ENCODE results near the gene SIDT2. TPM values are rescaled to one million over a fixed set of nuclear protein-coding genes. Genes with fewer than 3 reads are reported as not detected.
A peak's percentile ranks its signal among the peaks of the same experiment; 100 is the strongest.
"Not testable (repeated sequence)": the region's sequence is repeated elsewhere in the genome, so short reads cannot be mapped to it uniquely, and the experiment has no call there.

The SIDT2 gene
- total and polyA plus RNA-seq, 2 donors (not counting 3 experiments of a cell fraction or from before 2014, with no cell fraction given): 28.7 to 34.5 TPM

DNA sequence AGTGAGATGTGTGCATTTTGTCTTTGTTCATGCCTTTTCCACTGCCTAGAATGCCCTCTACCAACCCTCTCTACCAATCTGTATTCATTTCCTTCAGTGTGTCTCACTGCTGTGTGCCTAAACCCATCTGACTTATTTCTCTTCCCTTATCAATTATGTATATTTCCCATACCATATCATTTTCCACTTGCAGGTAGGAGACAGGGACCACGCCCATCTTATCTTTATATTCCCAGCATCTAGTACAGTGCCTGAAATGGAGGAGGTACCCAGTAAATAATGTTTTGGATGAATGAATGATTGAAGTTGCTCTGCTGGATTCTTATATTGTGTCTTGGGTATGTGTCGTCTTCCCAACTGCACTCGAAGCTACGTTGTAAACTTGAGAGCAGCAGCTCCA is 43.6 kb upstream of the SIDT2 start:
- H2AFZ ChIP-seq (ENCODE audit: low read depth, low read length); H3K9me3 ChIP-seq (replicated peaks; ENCODE audit: control insufficient read depth, insufficient read depth, low read length); H3K9ac ChIP-seq (replicated peaks; ENCODE audit: extremely low read depth, insufficient read depth, low read length); H3K36me3 ChIP-seq (ENCODE audit: control insufficient read depth in 2 of 2, extremely low read depth in 1 of 2, insufficient read depth in 2 of 2, low read length in 2 of 2); H4K20me1 ChIP-seq (replicated peaks; ENCODE audit: control insufficient read depth, extremely low read depth, insufficient read depth, low read length); H3K4me3 ChIP-seq (replicated peaks in 1 of 3; ENCODE audit: insufficient read depth in 1 of 3, low read depth in 1 of 3, low read length in 3 of 3); H3K4me2 ChIP-seq (ENCODE audit: insufficient read depth, low read length); H3K9me1 ChIP-seq (replicated peaks; ENCODE audit: control insufficient read depth, extremely low read depth, insufficient read depth, low read length); H3K4me1 ChIP-seq (ENCODE audit: control insufficient read depth, extremely low read depth, insufficient read depth, low read length); H3K79me2 ChIP-seq (ENCODE audit: control insufficient read depth, insufficient read depth, low read length); CTCF ChIA-PET; H3K27me3 ChIP-seq (ENCODE audit: control insufficient read depth in 2 of 2, insufficient read depth in 2 of 2, low read length in 2 of 2); H3K27ac ChIP-seq (ENCODE audit: insufficient read depth, low read depth, low read length); POLR2A ChIA-PET; BruUV-seq (replicated peaks); dilution Hi-C loops (cut with MboI; ENCODE audit: extremely low pct_ligation_motif_present, low sequenced_read_pairs); DNase-seq (ENCODE audit: low read depth, low spot score): not testable (repeated sequence)
- intact Hi-C loops (cut with micrococcal nuclease): loop anchor here (5.0 kb wide), 1 partner anchor 72 kb away; no protein-coding TSS in a partner anchor
- peak; percentile 40 for FAIRE-seq

DNA sequence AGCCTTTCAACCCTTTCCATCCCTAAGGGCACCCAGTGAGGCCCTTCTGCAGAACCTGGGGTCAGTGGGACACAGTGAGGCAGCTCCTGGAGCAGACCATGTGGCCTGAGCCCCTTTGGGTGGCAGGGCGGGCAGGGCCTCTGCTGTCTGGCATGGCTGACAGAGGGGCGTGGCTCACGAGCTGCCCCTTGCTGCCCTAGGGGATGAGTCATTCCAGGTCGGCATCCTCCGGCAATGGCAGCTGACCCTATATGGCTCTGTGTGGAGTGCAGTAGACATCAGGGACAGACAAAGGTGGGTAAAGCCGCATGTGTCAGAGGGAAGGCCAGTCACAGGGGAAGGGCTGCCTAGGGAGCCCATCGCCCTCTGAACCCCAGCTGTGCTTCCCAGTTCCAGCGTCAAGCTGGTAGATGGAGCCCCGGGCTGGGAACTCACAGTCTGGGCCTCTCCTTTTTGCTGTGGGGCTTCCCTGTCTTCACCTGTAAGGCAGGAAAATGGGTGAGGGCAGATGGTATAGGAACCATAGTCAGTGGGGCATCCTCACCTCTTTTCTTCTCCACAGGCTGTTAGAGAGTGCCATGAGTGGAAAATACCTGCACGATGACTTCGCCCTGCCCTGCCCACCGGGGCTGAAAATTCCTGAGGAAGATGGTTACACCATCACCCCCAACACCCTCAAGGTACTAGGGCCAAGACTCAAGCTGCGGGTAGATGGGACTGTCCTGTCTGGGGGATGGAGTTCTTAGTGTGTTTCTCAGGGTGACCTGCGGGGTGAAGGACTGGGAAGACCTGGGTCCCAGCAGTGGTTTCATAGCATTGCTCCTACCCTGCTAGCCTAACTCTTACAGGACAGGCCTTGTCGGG is 41.1 kb upstream of the SIDT2 start:
- BruUV-seq (replicated peaks); intact Hi-C loops (cut with micrococcal nuclease); H3K9me3 ChIP-seq (replicated peaks; ENCODE audit: control insufficient read depth, insufficient read depth, low read length); H2AFZ ChIP-seq (ENCODE audit: low read depth, low read length); H3K4me2 ChIP-seq (ENCODE audit: insufficient read depth, low read length); DNase-seq (ENCODE audit: low read depth, low spot score); H3K4me3 ChIP-seq (replicated peaks in 1 of 3; ENCODE audit: insufficient read depth in 1 of 3, low read depth in 1 of 3, low read length in 3 of 3); CTCF ChIA-PET; H3K36me3 ChIP-seq (ENCODE audit: control insufficient read depth in 2 of 2, extremely low read depth in 1 of 2, insufficient read depth in 2 of 2, low read length in 2 of 2); H4K20me1 ChIP-seq (replicated peaks; ENCODE audit: control insufficient read depth, extremely low read depth, insufficient read depth, low read length); H3K27me3 ChIP-seq (ENCODE audit: control insufficient read depth in 2 of 2, insufficient read depth in 2 of 2, low read length in 2 of 2); H3K27ac ChIP-seq (ENCODE audit: insufficient read depth, low read depth, low read length); H3K9me1 ChIP-seq (replicated peaks; ENCODE audit: control insufficient read depth, extremely low read depth, insufficient read depth, low read length); POLR2A ChIA-PET; H3K4me1 ChIP-seq (ENCODE audit: control insufficient read depth, extremely low read depth, insufficient read depth, low read length); H3K79me2 ChIP-seq (ENCODE audit: control insufficient read depth, insufficient read depth, low read length); dilution Hi-C loops (cut with MboI; ENCODE audit: extremely low pct_ligation_motif_present, low sequenced_read_pairs); H3K9ac ChIP-seq (replicated peaks; ENCODE audit: extremely low read depth, insufficient read depth, low read length): not testable (repeated sequence)
- FAIRE-seq: peak; percentile 66

Measured in endothelial cell of umbilical vein (primary cell).